Activated B cell treated with CpG ODN at 0.5 μM for 24 hours (primary cell): ENCODE results near the gene AHCYL2. TPM values are rescaled to one million over a fixed set of nuclear protein-coding genes. Genes with fewer than 3 reads are reported as not detected.

Experiments
- ATAC-seq: fragments of 200-7000 bp; cut with Tn5 transposase; one replicate; pipeline ENCODE4 v1.10.0; 2021; ENCODE audit warnings: low read depth, mild to moderate bottlenecking, moderate library complexity
- CTCF ChIA-PET: fragments of 350-600 bp; sonication (Branson Sonifier 250); formaldehyde crosslinking; loops from one replicate; lab custom pipeline; 2021; ENCODE audit warnings: antibody characterized with exemption; lab: Charles Lee
- POLR2A ChIA-PET: fragments of 350-600 bp; sonication (Branson Sonifier 250); formaldehyde crosslinking; loops from one replicate; lab custom pipeline; 2021; ENCODE audit warnings: antibody characterized with exemption; lab: Charles Lee
- DNase-seq: peaks from one replicate; pipeline ENCODE4 v3.0.0; 2022
- H3K27ac Mint-ChIP-seq: one replicate; pipeline ENCODE4 v1.8.0; 2020; ENCODE audit warnings: mixed read lengths
- H3K27me3 Mint-ChIP-seq: one replicate; pipeline ENCODE4 v1.8.0; 2021; ENCODE audit warnings: mixed read lengths
- H3K36me3 Mint-ChIP-seq: one replicate; pipeline ENCODE4 v1.8.0; 2021; ENCODE audit warnings: low read depth, mixed read lengths
- H3K4me1 Mint-ChIP-seq: one replicate; pipeline ENCODE4 v1.8.0; 2021; ENCODE audit warnings: mixed read lengths
- H3K4me3 Mint-ChIP-seq: one replicate; pipeline ENCODE4 v1.8.0; 2020; ENCODE audit warnings: mild to moderate bottlenecking, mixed read lengths
- H3K9me3 Mint-ChIP-seq: one replicate; pipeline ENCODE4 v1.8.0; 2020; ENCODE audit warnings: mixed read lengths
- CTCF ChIP-seq: fragments of 200-600 bp; IDR thresholded peaks from one replicate; pipeline ENCODE4 v1.8.0; 2022; ENCODE audit warnings: antibody characterized with exemption, mild to moderate bottlenecking
- intact Hi-C: fragments of 100-400 bp; cut with micrococcal nuclease; formaldehyde crosslinking; loops from one replicate; pipeline ENCODE4 v1.15.1; 2024
- total RNA-seq: library from RNA; stranded (reverse); gene quantifications from 2 replicates; pipeline ENCODE4 v1.2.3, GENCODE V29; 2022

AHCYL2 gene
- total RNA-seq, 1 donor from 2014 or later: 11.6 TPM

GRCh38 chr7:129209067-129209926 is 15.5 kb upstream of the AHCYL2 start:
- DNase-seq (no peak), ATAC-seq (no peak)
- CTCF ChIA-PET: interaction anchor here (0.6 to 3.3 kb wide), 12 partner anchors 9 to 367 kb away, joined by 3 to 27 read pairs (median 3); no protein-coding TSS in a partner anchor
- H3K4me3 Mint-ChIP-seq: no peak overlapping the region
- H3K27me3 Mint-ChIP-seq: no peaks in the 10 kb centered on the region
- intact Hi-C loops: no loop called here
- TF ChIP-seq CTCF: no peak
- H3K27ac Mint-ChIP-seq: no peak overlapping the region
- peaks cover 5% of the 10 kb centered on the region for H3K4me1 Mint-ChIP-seq
- POLR2A ChIA-PET: interaction anchor here (0.6 to 1.6 kb wide), 2 partner anchors 40 to 48 kb away, joined by 4 read pairs; no protein-coding TSS in a partner anchor
- no peaks in the 10 kb centered on the region for H3K9me3 Mint-ChIP-seq
- H3K36me3 Mint-ChIP-seq: no peaks in the 10 kb centered on the region

GRCh38 chr7:129210256-129210988 is 14.4 kb upstream of the AHCYL2 start:
- no peaks in the 10 kb centered on the region for H3K9me3 Mint-ChIP-seq
- H3K36me3 Mint-ChIP-seq: no peaks in the 10 kb centered on the region
- TF ChIP-seq CTCF: peak; percentile 66
- H3K27me3 Mint-ChIP-seq: no peaks in the 10 kb centered on the region
- peak; percentile 77 for DNase-seq
- H3K4me1 Mint-ChIP-seq: peaks cover 5% of the 10 kb centered on the region
- ChIA-PET CTCF (interaction anchor here (0.7 to 3.3 kb wide), 15 partner anchors 8 to 863 kb away, joined by 3 to 27 read pairs (median 4); no protein-coding TSS in a partner anchor), POLR2A (interaction anchor here (1.6 kb wide), 1 partner anchor 41 kb away, joined by 4 read pairs; no protein-coding TSS in a partner anchor)
- H3K27ac Mint-ChIP-seq: no peak overlapping the region
- intact Hi-C loops: loop anchor here (1.0 to 10.0 kb wide), 9 partner anchors 22 to 736 kb away; partner anchors contain the start of genes METTL2B and SMO
- ATAC-seq: peak; percentile 91
- H3K4me3 Mint-ChIP-seq: no peak overlapping the region

GRCh38 chr7:129210989-129211312 is 13.9 kb upstream of the AHCYL2 start:
- POLR2A ChIA-PET: interaction anchor here (1.6 kb wide), 1 partner anchor 42 kb away, joined by 4 read pairs; no protein-coding TSS in a partner anchor
- Mint-ChIP-seq H3K27me3 (no peaks in the 10 kb centered on the region), H3K4me3 (no peak overlapping the region), H3K36me3 (no peaks in the 10 kb centered on the region), H3K27ac (no peak overlapping the region), H3K4me1 (peaks cover 3% of the 10 kb centered on the region), H3K9me3 (no peaks in the 10 kb centered on the region)
- intact Hi-C loops: loop anchor here (1.0 to 10.0 kb wide), 9 partner anchors 22 to 736 kb away; partner anchors contain the start of genes METTL2B and SMO
- TF ChIP-seq CTCF: no peak
- CTCF ChIA-PET: interaction anchor here (0.7 to 3.3 kb wide), 11 partner anchors 44 to 864 kb away, joined by 3 to 27 read pairs (median 4); no protein-coding TSS in a partner anchor
- DNase-seq (no peak), ATAC-seq (no peak)

GRCh38 chr7:129212126-129212525 is 12.7 kb upstream of the AHCYL2 start:
- DNase-seq: no peak
- intact Hi-C loops: loop anchor here (5.0 to 10.0 kb wide), 2 partner anchors 370 to 737 kb away; partner anchors contain the start of gene METTL2B

More at GRCh38 chr7:129212126-129212525, 12.7 kb upstream of the AHCYL2 start:
- peaks cover 3% of the 10 kb centered on the region for H3K4me1 Mint-ChIP-seq
- no peaks in the 10 kb centered on the region for H3K36me3 Mint-ChIP-seq
- H3K27me3 Mint-ChIP-seq: no peaks in the 10 kb centered on the region
- H3K4me3 Mint-ChIP-seq: no peak overlapping the region
- ATAC-seq: no peak
- TF ChIP-seq CTCF: no peak
- H3K9me3 Mint-ChIP-seq: no peaks in the 10 kb centered on the region
- CTCF ChIA-PET: interaction anchor here (2.1 to 2.7 kb wide), 2 partner anchors 46 to 48 kb away, joined by 5 to 13 read pairs; no protein-coding TSS in a partner anchor
- POLR2A ChIA-PET: no interaction called here
- no peak overlapping the region for H3K27ac Mint-ChIP-seq
